ENCODE results near the gene CBFA2T3.
A peak's percentile ranks its signal among the peaks of the same experiment; 100 is the strongest.
"Not testable (repeated sequence)": the region's sequence is repeated elsewhere in the genome, so short reads cannot be mapped to it uniquely, and the experiment has no call there.

Gene CBFA2T3

GRCh38 chr16:88903267-88903666 lies 73.7 kb downstream of the CBFA2T3 start:
- Mint-ChIP-seq H3K9me3 (no peaks in the 10 kb centered on the region), H3K27ac (no peak overlapping the region), H3K4me3 (no peak overlapping the region), H3K4me1 (peaks cover 38% of the 10 kb centered on the region), H3K36me3 (peaks cover 20% of the 10 kb centered on the region), H3K27me3 (no peaks in the 10 kb centered on the region)
- no peak for ATAC-seq

- H3K36me3 Mint-ChIP-seq: peaks cover 22% of the 10 kb centered on the region
Observed at GRCh38 chr16:88902744-88903143, 74.3 kb downstream of the CBFA2T3 start.

GRCh38 chr16:88901718-88902337 lies 75.2 kb downstream of the CBFA2T3 start:
- no peak overlapping the region for H3K4me3 Mint-ChIP-seq
- no peak for ATAC-seq
- peaks cover 31% of the 10 kb centered on the region for H3K4me1 Mint-ChIP-seq
- no peak overlapping the region for H3K27ac Mint-ChIP-seq
- H3K27me3 Mint-ChIP-seq: no peaks in the 10 kb centered on the region
- peaks cover 22% of the 10 kb centered on the region for H3K36me3 Mint-ChIP-seq
- H3K9me3 Mint-ChIP-seq: no peaks in the 10 kb centered on the region

More at GRCh38 chr16:88902744-88903143, 74.3 kb downstream of the CBFA2T3 start:
- no peak for ATAC-seq
- no peak overlapping the region for H3K4me3 Mint-ChIP-seq
- H3K27ac Mint-ChIP-seq: no peak overlapping the region
- no peaks in the 10 kb centered on the region for H3K9me3 Mint-ChIP-seq
- H3K4me1 Mint-ChIP-seq: peaks cover 35% of the 10 kb centered on the region
- H3K27me3 Mint-ChIP-seq: no peaks in the 10 kb centered on the region

- H3K27ac Mint-ChIP-seq: no peak overlapping the region
- H3K4me1 Mint-ChIP-seq: peaks cover 20% of the 10 kb centered on the region
- H3K4me3 Mint-ChIP-seq: no peak overlapping the region
- no peaks in the 10 kb centered on the region for H3K27me3 Mint-ChIP-seq
- peaks cover 25% of the 10 kb centered on the region for H3K36me3 Mint-ChIP-seq
- ATAC-seq: no peak
- no peaks in the 10 kb centered on the region for H3K9me3 Mint-ChIP-seq
Observed at GRCh38 chr16:88900662-88901052, 76.3 kb downstream of the CBFA2T3 start.

GRCh38 chr16:88899901-88900661 lies 76.9 kb downstream of the CBFA2T3 start:
- Mint-ChIP-seq H3K9me3 (no peaks in the 10 kb centered on the region), H3K4me3 (no peak overlapping the region), H3K27ac (no peak overlapping the region), H3K36me3 (peaks cover 23% of the 10 kb centered on the region), H3K27me3 (no peaks in the 10 kb centered on the region), H3K4me1 (peaks cover 21% of the 10 kb centered on the region)
- ATAC-seq: no peak

- Mint-ChIP-seq H3K27ac (no peak overlapping the region), H3K36me3 (peaks cover 15% of the 10 kb centered on the region), H3K4me1 (peaks cover 19% of the 10 kb centered on the region), H3K27me3 (no peaks in the 10 kb centered on the region), H3K4me3 (no peak overlapping the region), H3K9me3 (no peaks in the 10 kb centered on the region)
- ATAC-seq: no peak
Observed at GRCh38 chr16:88897696-88898425, 79.1 kb downstream of the CBFA2T3 start.

- no peak for ATAC-seq
- H3K27me3 Mint-ChIP-seq: no peaks in the 10 kb centered on the region
- no peaks in the 10 kb centered on the region for H3K9me3 Mint-ChIP-seq
- H3K4me1 Mint-ChIP-seq: peaks cover 16% of the 10 kb centered on the region
- no peak overlapping the region for H3K4me3 Mint-ChIP-seq
- H3K36me3 Mint-ChIP-seq: peaks cover 24% of the 10 kb centered on the region
- peak overlapping the region; percentile 69 for H3K27ac Mint-ChIP-seq
Observed at GRCh38 chr16:88896238-88897070, 80.6 kb downstream of the CBFA2T3 start.

GRCh38 chr16:88895335-88895734 lies 81.7 kb downstream of the CBFA2T3 start:
- Mint-ChIP-seq H3K4me3 (no peak overlapping the region), H3K27ac (peak overlapping the region; percentile 69)
- peak; percentile 27 for ATAC-seq

GRCh38 chr16:88894681-88895300 lies 82.2 kb downstream of the CBFA2T3 start:
- Mint-ChIP-seq H3K36me3 (peaks cover 40% of the 10 kb centered on the region), H3K4me3 (no peak overlapping the region), H3K27me3 (no peaks in the 10 kb centered on the region), H3K27ac (peak overlapping the region; percentile 69), H3K9me3 (no peaks in the 10 kb centered on the region), H3K4me1 (peaks cover 21% of the 10 kb centered on the region)
- peak; percentile 64 for ATAC-seq

More at GRCh38 chr16:88895335-88895734, 81.7 kb downstream of the CBFA2T3 start:
- Mint-ChIP-seq H3K4me1 (peaks cover 21% of the 10 kb centered on the region), H3K9me3 (no peaks in the 10 kb centered on the region), H3K36me3 (peaks cover 35% of the 10 kb centered on the region), H3K27me3 (no peaks in the 10 kb centered on the region)

GRCh38 chr16:88894266-88894665 lies 82.7 kb downstream of the CBFA2T3 start:
- H3K27me3 Mint-ChIP-seq, H3K9me3 Mint-ChIP-seq, ATAC-seq, H3K4me3 Mint-ChIP-seq: not testable (repeated sequence)
- H3K36me3 Mint-ChIP-seq: peaks cover 44% of the 10 kb centered on the region
- H3K27ac Mint-ChIP-seq: peak overlapping the region; percentile 69
- peaks cover 21% of the 10 kb centered on the region for H3K4me1 Mint-ChIP-seq

GRCh38 chr16:88893127-88893968 lies 83.7 kb downstream of the CBFA2T3 start:
- peaks cover 46% of the 10 kb centered on the region for H3K36me3 Mint-ChIP-seq
- H3K4me3 Mint-ChIP-seq: no peak overlapping the region
- H3K4me1 Mint-ChIP-seq: peaks cover 17% of the 10 kb centered on the region
- no peak overlapping the region for H3K27ac Mint-ChIP-seq
- ATAC-seq: no peak
- H3K27me3 Mint-ChIP-seq: no peaks in the 10 kb centered on the region
- H3K9me3 Mint-ChIP-seq: no peaks in the 10 kb centered on the region

- H3K36me3 Mint-ChIP-seq: peaks cover 44% of the 10 kb centered on the region
- no peaks in the 10 kb centered on the region for H3K27me3 Mint-ChIP-seq
- H3K4me3 Mint-ChIP-seq: no peak overlapping the region
- H3K4me1 Mint-ChIP-seq: peaks cover 17% of the 10 kb centered on the region
- H3K27ac Mint-ChIP-seq: no peak overlapping the region
- no peak for ATAC-seq
- no peaks in the 10 kb centered on the region for H3K9me3 Mint-ChIP-seq
Observed at GRCh38 chr16:88892065-88892464, 84.9 kb downstream of the CBFA2T3 start.

- peaks cover 17% of the 10 kb centered on the region for H3K4me1 Mint-ChIP-seq
- no peak overlapping the region for H3K4me3 Mint-ChIP-seq
- no peak overlapping the region for H3K27ac Mint-ChIP-seq
- H3K27me3 Mint-ChIP-seq: no peaks in the 10 kb centered on the region
- ATAC-seq: no peak
- no peaks in the 10 kb centered on the region for H3K9me3 Mint-ChIP-seq
- H3K36me3 Mint-ChIP-seq: peaks cover 47% of the 10 kb centered on the region
Observed at GRCh38 chr16:88891083-88891482, 85.9 kb downstream of the CBFA2T3 start.

All from stimulated activated memory B cell treated with anti-CD40 and anti-IgM and Interleukin-4, amounts not matched to agents 10 μg/mL and 1 μg/mL and 100 μg/mL, for 72 hours (primary cell).